ENCODE measurements around the gene BOK. TPM values are rescaled to one million over a fixed set of nuclear protein-coding genes. Genes with fewer than 3 reads are reported as not detected.

The BOK gene
- total and polyA plus RNA-seq, 9 of the 15 experiments (the other 6 are each of a cell fraction or from before 2014, with no cell fraction given): 0.03 to 3.3 (median 2.0) TPM; not detected in 1

DNA sequence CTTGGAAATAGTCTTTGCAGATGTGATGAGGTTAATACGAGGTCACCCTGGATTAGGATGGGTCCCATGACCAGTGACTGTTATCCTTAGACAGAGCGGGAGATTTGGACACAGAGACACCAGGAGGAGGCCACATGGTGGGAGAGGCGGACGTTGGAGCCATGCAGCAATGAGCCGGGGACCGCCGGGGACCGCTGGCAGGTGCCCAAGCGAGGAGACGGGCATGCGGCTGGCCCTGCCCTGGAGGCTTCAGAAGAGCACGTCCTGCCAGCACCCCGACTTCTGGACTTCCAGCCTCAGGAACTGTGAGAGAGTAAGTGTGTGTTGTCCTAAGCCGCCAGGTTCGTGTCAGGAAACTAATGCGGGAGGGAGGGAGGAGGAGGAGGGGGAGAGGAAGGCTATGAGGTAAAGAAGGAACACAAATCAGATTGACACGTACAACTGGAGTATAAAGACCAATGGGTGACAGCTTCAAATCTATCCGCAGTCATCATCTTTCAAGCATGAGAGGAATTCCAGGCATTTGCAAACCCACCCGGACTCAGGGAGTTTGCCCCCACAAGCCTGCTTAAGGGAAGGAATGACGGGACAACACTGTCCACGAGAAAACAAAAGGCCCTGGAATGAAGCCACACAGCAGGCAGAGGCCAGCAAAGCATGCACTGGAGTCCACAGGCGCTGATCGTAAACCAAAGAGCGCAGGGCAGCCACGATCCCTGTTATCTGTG, 11.6 kb upstream of the BOK start (continued):
- TF ChIP-seq, protein P1, sequence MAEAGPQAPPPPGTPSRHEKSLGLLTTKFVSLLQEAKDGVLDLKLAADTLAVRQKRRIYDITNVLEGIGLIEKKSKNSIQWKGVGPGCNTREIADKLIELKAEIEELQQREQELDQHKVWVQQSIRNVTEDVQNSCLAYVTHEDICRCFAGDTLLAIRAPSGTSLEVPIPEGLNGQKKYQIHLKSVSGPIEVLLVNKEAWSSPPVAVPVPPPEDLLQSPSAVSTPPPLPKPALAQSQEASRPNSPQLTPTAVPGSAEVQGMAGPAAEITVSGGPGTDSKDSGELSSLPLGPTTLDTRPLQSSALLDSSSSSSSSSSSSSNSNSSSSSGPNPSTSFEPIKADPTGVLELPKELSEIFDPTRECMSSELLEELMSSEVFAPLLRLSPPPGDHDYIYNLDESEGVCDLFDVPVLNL (CRISPR knock-in tag; IDR thresholded peaks at IDR 0.05; ENCODE audit: low read depth): peak; percentile 82; the same call in 1 of the 2 replicates
- TF ChIP-seq, protein P2, sequence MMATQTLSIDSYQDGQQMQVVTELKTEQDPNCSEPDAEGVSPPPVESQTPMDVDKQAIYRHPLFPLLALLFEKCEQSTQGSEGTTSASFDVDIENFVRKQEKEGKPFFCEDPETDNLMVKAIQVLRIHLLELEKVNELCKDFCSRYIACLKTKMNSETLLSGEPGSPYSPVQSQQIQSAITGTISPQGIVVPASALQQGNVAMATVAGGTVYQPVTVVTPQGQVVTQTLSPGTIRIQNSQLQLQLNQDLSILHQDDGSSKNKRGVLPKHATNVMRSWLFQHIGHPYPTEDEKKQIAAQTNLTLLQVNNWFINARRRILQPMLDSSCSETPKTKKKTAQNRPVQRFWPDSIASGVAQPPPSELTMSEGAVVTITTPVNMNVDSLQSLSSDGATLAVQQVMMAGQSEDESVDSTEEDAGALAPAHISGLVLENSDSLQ (IDR thresholded peaks at IDR 0.05): peak; percentile 48; the same call in 1 of the 2 replicates
- TF ChIP-seq CCAR2 (IDR thresholded peaks at IDR 0.05; ENCODE audit: low read depth, low read length): no peak
- no peak for TF ChIP-seq RBM39 (optimal IDR thresholded peaks at IDR 0.05; ENCODE audit: low read depth, low read length)
- no peak for TF ChIP-seq SRSF9 (IDR thresholded peaks at IDR 0.05; ENCODE audit: borderline replicate concordance, low read depth, low read length)
- TF ChIP-seq NFXL1 (CRISPR knock-in tag; IDR thresholded peaks at IDR 0.05): no peak
- TF ChIP-seq FOSL1 (tag; conservative IDR thresholded peaks at IDR 0.05): no peak
- TF ChIP-seq, protein P3, sequence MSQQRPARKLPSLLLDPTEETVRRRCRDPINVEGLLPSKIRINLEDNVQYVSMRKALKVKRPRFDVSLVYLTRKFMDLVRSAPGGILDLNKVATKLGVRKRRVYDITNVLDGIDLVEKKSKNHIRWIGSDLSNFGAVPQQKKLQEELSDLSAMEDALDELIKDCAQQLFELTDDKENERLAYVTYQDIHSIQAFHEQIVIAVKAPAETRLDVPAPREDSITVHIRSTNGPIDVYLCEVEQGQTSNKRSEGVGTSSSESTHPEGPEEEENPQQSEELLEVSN (IDR thresholded peaks at IDR 0.05; ENCODE audit: borderline replicate concordance in 1 of 2, extremely low read depth in 1 of 2, insufficient read depth in 1 of 2, insufficient read length in 1 of 2, low read depth in 1 of 2, low read length in 1 of 2, poor library complexity in 1 of 2, severe bottlenecking in 1 of 2): peak; percentile 78 to 86
- TF ChIP-seq, protein P4, sequence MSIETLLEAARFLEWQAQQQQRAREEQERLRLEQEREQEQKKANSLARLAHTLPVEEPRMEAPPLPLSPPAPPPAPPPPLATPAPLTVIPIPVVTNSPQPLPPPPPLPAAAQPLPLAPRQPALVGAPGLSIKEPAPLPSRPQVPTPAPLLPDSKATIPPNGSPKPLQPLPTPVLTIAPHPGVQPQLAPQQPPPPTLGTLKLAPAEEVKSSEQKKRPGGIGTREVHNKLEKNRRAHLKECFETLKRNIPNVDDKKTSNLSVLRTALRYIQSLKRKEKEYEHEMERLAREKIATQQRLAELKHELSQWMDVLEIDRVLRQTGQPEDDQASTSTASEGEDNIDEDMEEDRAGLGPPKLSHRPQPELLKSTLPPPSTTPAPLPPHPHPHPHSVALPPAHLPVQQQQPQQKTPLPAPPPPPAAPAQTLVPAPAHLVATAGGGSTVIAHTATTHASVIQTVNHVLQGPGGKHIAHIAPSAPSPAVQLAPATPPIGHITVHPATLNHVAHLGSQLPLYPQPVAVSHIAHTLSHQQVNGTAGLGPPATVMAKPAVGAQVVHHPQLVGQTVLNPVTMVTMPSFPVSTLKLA (conservative IDR thresholded peaks at IDR 0.05): no peak
- TF ChIP-seq, protein P5, sequence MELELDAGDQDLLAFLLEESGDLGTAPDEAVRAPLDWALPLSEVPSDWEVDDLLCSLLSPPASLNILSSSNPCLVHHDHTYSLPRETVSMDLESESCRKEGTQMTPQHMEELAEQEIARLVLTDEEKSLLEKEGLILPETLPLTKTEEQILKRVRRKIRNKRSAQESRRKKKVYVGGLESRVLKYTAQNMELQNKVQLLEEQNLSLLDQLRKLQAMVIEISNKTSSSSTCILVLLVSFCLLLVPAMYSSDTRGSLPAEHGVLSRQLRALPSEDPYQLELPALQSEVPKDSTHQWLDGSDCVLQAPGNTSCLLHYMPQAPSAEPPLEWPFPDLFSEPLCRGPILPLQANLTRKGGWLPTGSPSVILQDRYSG (tag; conservative IDR thresholded peaks at IDR 0.05; ENCODE audit: low read depth): 0 out of 2 replicates have a peak, but pooled peaks have one; percentile 48
- no peak for TF ChIP-seq ZSCAN32 (CRISPR knock-in tag; IDR thresholded peaks at IDR 0.05)
- TF ChIP-seq RBM15 (IDR thresholded peaks at IDR 0.05; ENCODE audit: insufficient read depth, low read length): no peak
- no peak for TF ChIP-seq NR2F6 (CRISPR knock-in tag; IDR thresholded peaks at IDR 0.05)

All from K562 (cell line).